Subcutaneous adipose tissue (tissue), 4 donors: ENCODE measurements around the gene ERAL1. TPM values are rescaled to one million over a fixed set of nuclear protein-coding genes. Genes with fewer than 3 reads are reported as not detected.

Source experiments
- CTCF ChIP-seq: fragments of 450-650 bp; IDR thresholded peaks from one replicate; pipeline ENCODE4 v1.5.1; 2016; ENCODE audit warnings: low read depth, mild to moderate bottlenecking, control low read depth, antibody characterized with exemption, moderate library complexity
- total RNA-seq, 4 donors: library from RNA; depleted of rRNA; stranded (reverse); fragments of >200 nt; gene quantifications; one replicate each; pipeline ENCODE4 v1.1.0, GENCODE V29; 2016

Gene ERAL1
- total RNA-seq, 4 donors from 2014 or later, result 22.7 to 34.2 (median 25.0) TPM

GRCh38 chr17:28863953-28864352 is 9.1 kb downstream of the ERAL1 start:
- no peak for TF ChIP-seq CTCF

GRCh38 chr17:28864991-28865849 is 10.4 kb downstream of the ERAL1 start:
- no peak for TF ChIP-seq CTCF

GRCh38 chr17:28865946-28866752 is 11.3 kb downstream of the ERAL1 start:
- no peak for TF ChIP-seq CTCF

- TF ChIP-seq CTCF, result no peak
These were observed 12.5 kb downstream of the ERAL1 start for GRCh38 chr17:28867276-28867675.

- TF ChIP-seq CTCF, result no peak
These were observed 16.3 kb downstream of the ERAL1 start for GRCh38 chr17:28871056-28871579.

GRCh38 chr17:28873839-28874238 is 19.0 kb downstream of the ERAL1 start:
- TF ChIP-seq CTCF, result no peak

- no peak for TF ChIP-seq CTCF
These were observed 19.9 kb downstream of the ERAL1 start for GRCh38 chr17:28874750-28875149.
